Loucy (cell line): Measurements from ENCODE around the gene GJA9.

ENCODE experiments used
- EZH2phosphoT487 ChIP-seq: fragments of 200-600 bp; IDR thresholded peaks from 2 replicates; pipeline ENCODE4 v1.6.1; 2018; ENCODE audit warnings: antibody characterized with exemption, mild to moderate bottlenecking, moderate library complexity, borderline replicate concordance
- TF ChIP-seq, protein P1 (sequence below): fragments of 200-600 bp; sonication (generic); conservative IDR thresholded peaks from 2 replicates; pipeline ENCODE4 v1.5.1; 2014; ENCODE audit warnings: mild to moderate bottlenecking, antibody characterized with exemption, low read length

DNA sequence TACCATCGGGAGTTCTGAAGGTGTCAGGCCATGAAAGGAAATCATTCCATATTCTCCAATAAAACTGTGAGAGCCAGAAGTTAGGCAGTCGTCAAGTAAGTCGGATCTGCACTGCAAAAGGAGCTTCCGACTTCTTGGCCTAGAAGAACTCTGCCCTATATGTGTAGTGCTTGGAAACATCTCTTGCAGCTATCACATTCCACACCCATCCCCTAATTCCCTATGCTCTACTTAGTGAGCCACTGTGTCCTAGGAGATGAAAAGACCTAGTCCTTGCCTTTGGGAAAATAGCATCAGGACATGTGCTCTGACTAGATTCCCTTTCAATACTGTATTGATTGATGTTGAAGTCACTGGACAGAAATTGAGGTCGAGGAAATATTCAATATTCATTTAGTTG is 8.2 kb upstream of the GJA9 start:
- TF ChIP-seq, protein P1, sequence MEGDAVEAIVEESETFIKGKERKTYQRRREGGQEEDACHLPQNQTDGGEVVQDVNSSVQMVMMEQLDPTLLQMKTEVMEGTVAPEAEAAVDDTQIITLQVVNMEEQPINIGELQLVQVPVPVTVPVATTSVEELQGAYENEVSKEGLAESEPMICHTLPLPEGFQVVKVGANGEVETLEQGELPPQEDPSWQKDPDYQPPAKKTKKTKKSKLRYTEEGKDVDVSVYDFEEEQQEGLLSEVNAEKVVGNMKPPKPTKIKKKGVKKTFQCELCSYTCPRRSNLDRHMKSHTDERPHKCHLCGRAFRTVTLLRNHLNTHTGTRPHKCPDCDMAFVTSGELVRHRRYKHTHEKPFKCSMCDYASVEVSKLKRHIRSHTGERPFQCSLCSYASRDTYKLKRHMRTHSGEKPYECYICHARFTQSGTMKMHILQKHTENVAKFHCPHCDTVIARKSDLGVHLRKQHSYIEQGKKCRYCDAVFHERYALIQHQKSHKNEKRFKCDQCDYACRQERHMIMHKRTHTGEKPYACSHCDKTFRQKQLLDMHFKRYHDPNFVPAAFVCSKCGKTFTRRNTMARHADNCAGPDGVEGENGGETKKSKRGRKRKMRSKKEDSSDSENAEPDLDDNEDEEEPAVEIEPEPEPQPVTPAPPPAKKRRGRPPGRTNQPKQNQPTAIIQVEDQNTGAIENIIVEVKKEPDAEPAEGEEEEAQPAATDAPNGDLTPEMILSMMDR: no peak
- no peak for TF ChIP-seq EZH2phosphoT487
